HG02938 (cell line): ENCODE measurements around the gene DBET.
"Not testable (repeated sequence)": the region's sequence is repeated elsewhere in the genome, so short reads cannot be mapped to it uniquely, and the experiment has no call there.

ENCODE experiments used
- ATAC-seq: cut with Tn5 transposase; IDR thresholded peaks from one replicate; pipeline ENCODE4 v1.9.1; 2021; ENCODE audit warnings: mild to moderate bottlenecking, moderate library complexity; ENCODE audit not compliant: unreplicated experiment

DBET gene

GRCh38 chr4:190049378-190050239 is 14.7 kb upstream of the DBET start:
- ATAC-seq, result not testable (repeated sequence)

- not testable (repeated sequence) for ATAC-seq
These were observed 5.3 kb upstream of the DBET start for GRCh38 chr4:190058997-190059396.

GRCh38 chr4:190064805-190065204 is 503 bp downstream of the DBET start:
- ATAC-seq, result not testable (repeated sequence)

GRCh38 chr4:190068351-190068750 is 4.0 kb downstream of the DBET start:
- ATAC-seq, result not testable (repeated sequence)

- ATAC-seq, result not testable (repeated sequence)
These were observed 28.8 kb downstream of the DBET start for GRCh38 chr4:190093052-190093451.

- ATAC-seq, result not testable (repeated sequence)
These were observed 29.7 kb downstream of the DBET start for GRCh38 chr4:190094031-190094430.

GRCh38 chr4:190095335-190095734 is 31.0 kb downstream of the DBET start:
- not testable (repeated sequence) for ATAC-seq

- ATAC-seq, result not testable (repeated sequence)
These were observed 35.3 kb downstream of the DBET start for GRCh38 chr4:190099605-190100004.

GRCh38 chr4:190101525-190101924 is 37.2 kb downstream of the DBET start:
- ATAC-seq, result not testable (repeated sequence)

- not testable (repeated sequence) for ATAC-seq
These were observed 41.9 kb downstream of the DBET start for GRCh38 chr4:190106191-190106590.

- not testable (repeated sequence) for ATAC-seq
These were observed 42.5 kb downstream of the DBET start for GRCh38 chr4:190106611-190107480.

- ATAC-seq, result not testable (repeated sequence)
These were observed 43.6 kb downstream of the DBET start for GRCh38 chr4:190107766-190108485.

- ATAC-seq, result not testable (repeated sequence)
These were observed 44.5 kb downstream of the DBET start for GRCh38 chr4:190108756-190109155.

- not testable (repeated sequence) for ATAC-seq
These were observed 45.2 kb downstream of the DBET start for GRCh38 chr4:190109390-190110011.

- ATAC-seq, result not testable (repeated sequence)
These were observed 45.7 kb downstream of the DBET start for GRCh38 chr4:190110033-190110432.

GRCh38 chr4:190110570-190111295 is 46.4 kb downstream of the DBET start:
- not testable (repeated sequence) for ATAC-seq

GRCh38 chr4:190112879-190113278 is 48.6 kb downstream of the DBET start:
- ATAC-seq, result not testable (repeated sequence)

- ATAC-seq, result not testable (repeated sequence)
These were observed 50.7 kb downstream of the DBET start for GRCh38 chr4:190114991-190115390.
